Measurements from ENCODE around the gene TCF7. TPM values are rescaled to one million over a fixed set of nuclear protein-coding genes. Genes with fewer than 3 reads are reported as not detected.

The TCF7 gene
- total and polyA plus RNA-seq, 2 donors (not counting 1 experiment from before 2014, with no cell fraction given) = 3.1 to 3.3 TPM

DNA sequence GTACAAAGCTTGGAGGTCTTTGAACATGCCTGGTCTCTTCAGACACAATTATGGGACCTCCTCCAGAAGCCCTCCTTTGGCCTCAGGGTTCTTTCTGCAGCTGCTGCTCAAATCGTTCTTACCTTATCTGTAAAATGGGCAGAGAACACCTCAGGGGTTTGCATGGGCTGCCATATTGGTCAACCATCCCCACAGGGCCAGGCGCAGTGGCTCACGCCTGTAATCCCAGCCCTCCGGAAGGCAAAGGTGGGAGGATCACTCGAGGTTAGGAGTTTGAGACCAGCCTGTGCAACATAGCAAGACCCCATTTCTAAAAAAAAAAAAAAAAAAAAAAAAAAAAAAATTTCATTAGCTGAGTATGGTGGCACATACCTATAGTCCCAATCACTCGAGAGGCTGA, 29.1 kb upstream of the TCF7 start:
- Histone ChIP-seq H3K27me3 (ENCODE audit: control insufficient read depth, insufficient read depth, low read length) (peaks cover 6% of the 10 kb centered on the region), H3K9me3 (ENCODE audit: control insufficient read depth, insufficient read depth, low read depth, low read length) (no peaks in the 10 kb centered on the region), H3K79me2 (ENCODE audit: control insufficient read depth, insufficient read depth, low read length) (no peaks in the 10 kb centered on the region), H3K36me3 (ENCODE audit: control insufficient read depth, insufficient read depth, low read length) (no peaks in the 10 kb centered on the region), H4K20me1 (ENCODE audit: control insufficient read depth, extremely low read depth, insufficient read depth, low read length) (no peaks in the 10 kb centered on the region), H2AFZ (ENCODE audit: low read length) (no peak overlapping the region), H3K27ac (ENCODE audit: insufficient read depth, low read length) (no peak overlapping the region), H3K4me3 (replicated peaks in 1 of 4; ENCODE audit: control extremely low read depth in 1 of 4, insufficient read depth in 1 of 4, low read depth in 3 of 4, low read length in 4 of 4) (no peak overlapping the region), H3K4me1 (ENCODE audit: control insufficient read depth, extremely low read depth, insufficient read depth, low read length) (no peaks in the 10 kb centered on the region), H3K4me2 (ENCODE audit: extremely low read depth, insufficient read depth, low read length) (no peak overlapping the region), H3K9ac (ENCODE audit: insufficient read depth, low read length) (no peak overlapping the region)
- DNase-seq (ENCODE audit: low read depth in 2 of 2) = no peak
- TF ChIP-seq, protein P1, sequence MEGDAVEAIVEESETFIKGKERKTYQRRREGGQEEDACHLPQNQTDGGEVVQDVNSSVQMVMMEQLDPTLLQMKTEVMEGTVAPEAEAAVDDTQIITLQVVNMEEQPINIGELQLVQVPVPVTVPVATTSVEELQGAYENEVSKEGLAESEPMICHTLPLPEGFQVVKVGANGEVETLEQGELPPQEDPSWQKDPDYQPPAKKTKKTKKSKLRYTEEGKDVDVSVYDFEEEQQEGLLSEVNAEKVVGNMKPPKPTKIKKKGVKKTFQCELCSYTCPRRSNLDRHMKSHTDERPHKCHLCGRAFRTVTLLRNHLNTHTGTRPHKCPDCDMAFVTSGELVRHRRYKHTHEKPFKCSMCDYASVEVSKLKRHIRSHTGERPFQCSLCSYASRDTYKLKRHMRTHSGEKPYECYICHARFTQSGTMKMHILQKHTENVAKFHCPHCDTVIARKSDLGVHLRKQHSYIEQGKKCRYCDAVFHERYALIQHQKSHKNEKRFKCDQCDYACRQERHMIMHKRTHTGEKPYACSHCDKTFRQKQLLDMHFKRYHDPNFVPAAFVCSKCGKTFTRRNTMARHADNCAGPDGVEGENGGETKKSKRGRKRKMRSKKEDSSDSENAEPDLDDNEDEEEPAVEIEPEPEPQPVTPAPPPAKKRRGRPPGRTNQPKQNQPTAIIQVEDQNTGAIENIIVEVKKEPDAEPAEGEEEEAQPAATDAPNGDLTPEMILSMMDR (conservative IDR thresholded peaks at IDR 0.05 in 1 of 2, IDR thresholded peaks at IDR 0.05 in 1 of 2; ENCODE audit: low read depth in 1 of 2, low read length in 2 of 2) = no peak
- no peak for TF ChIP-seq EZH2 (IDR thresholded peaks at IDR 0.05; ENCODE audit: low read length, missing control alignments)

DNA sequence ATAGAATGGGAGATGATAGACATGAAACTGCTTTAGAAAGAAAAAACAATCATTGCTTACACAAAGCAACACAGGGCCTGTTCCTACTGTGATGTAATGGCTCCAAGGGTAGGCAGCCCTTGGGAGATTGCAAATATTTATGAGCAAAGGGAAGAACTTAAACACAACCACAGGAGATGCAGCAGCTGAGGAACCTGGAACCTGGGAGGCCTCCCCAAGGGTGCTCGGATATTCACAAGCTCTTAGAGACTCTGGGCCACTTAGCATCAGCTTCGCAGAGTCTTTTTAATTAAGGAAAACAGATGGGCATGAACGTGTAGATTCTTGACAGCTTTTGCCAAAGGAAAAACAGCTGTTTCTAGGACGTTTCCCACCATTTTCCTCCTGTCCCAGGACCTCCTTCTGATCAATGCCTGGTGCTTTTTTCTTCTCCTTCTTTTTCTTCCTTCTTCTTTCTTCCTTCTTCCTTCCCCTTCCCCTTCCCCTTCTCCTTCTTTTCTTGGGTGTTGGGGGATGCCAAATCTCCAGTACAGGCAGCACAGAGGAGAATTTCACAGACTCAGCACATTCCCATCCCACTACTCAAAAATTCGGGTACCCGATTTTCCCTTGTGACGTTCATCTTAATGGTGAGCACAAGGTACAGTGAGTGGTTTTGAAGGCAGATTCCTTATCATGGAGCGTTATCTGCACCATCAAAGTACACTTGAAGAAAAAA, 28.1 kb upstream of the TCF7 start:
- H4K20me1 ChIP-seq (ENCODE audit: control insufficient read depth, extremely low read depth, insufficient read depth, low read length) = no peaks in the 10 kb centered on the region
- peaks cover 14% of the 10 kb centered on the region for H3K27me3 ChIP-seq (ENCODE audit: control insufficient read depth, insufficient read depth, low read length)
- H2AFZ ChIP-seq (ENCODE audit: low read length) = no peak overlapping the region
- H3K27ac ChIP-seq (ENCODE audit: insufficient read depth, low read length) = no peak overlapping the region
- DNase-seq (ENCODE audit: low read depth in 2 of 2) = no peak
- no peak overlapping the region for H3K4me2 ChIP-seq (ENCODE audit: extremely low read depth, insufficient read depth, low read length)
- no peak overlapping the region for H3K4me3 ChIP-seq (replicated peaks in 1 of 4; ENCODE audit: control extremely low read depth in 1 of 4, insufficient read depth in 1 of 4, low read depth in 3 of 4, low read length in 4 of 4)
- no peak for TF ChIP-seq EZH2 (IDR thresholded peaks at IDR 0.05; ENCODE audit: low read length, missing control alignments)
- TF ChIP-seq, protein P1 (conservative IDR thresholded peaks at IDR 0.05 in 1 of 2, IDR thresholded peaks at IDR 0.05 in 1 of 2; ENCODE audit: low read depth in 1 of 2, low read length in 2 of 2) = no peak
- no peaks in the 10 kb centered on the region for H3K9me3 ChIP-seq (ENCODE audit: control insufficient read depth, insufficient read depth, low read depth, low read length)
- H3K36me3 ChIP-seq (ENCODE audit: control insufficient read depth, insufficient read depth, low read length) = no peaks in the 10 kb centered on the region
- no peak overlapping the region for H3K9ac ChIP-seq (ENCODE audit: insufficient read depth, low read length)
- no peaks in the 10 kb centered on the region for H3K79me2 ChIP-seq (ENCODE audit: control insufficient read depth, insufficient read depth, low read length)
- H3K4me1 ChIP-seq (ENCODE audit: control insufficient read depth, extremely low read depth, insufficient read depth, low read length) = no peaks in the 10 kb centered on the region

DNA sequence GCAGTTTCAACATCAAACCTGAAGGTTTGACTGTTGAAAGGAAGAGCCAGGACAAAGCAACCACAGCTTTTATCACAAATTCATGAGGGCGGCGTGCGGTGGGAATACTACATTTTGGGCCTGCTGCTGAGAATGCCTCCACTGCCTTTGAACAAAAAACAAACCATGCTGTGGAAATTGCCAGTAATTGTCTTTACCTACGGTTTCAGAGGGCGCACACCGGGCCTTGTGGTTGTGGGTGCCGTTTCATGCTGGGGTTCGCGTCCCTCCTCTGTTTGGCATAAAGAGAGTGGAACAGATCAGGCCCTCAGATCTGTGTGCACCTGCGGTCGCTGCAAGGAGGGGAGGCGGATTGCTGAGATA, 27.6 kb upstream of the TCF7 start:
- Histone ChIP-seq H3K9me3 (ENCODE audit: control insufficient read depth, insufficient read depth, low read depth, low read length) (no peaks in the 10 kb centered on the region), H3K36me3 (ENCODE audit: control insufficient read depth, insufficient read depth, low read length) (no peaks in the 10 kb centered on the region), H3K9ac (ENCODE audit: insufficient read depth, low read length) (no peak overlapping the region), H3K27me3 (ENCODE audit: control insufficient read depth, insufficient read depth, low read length) (peaks cover 18% of the 10 kb centered on the region), H3K4me1 (ENCODE audit: control insufficient read depth, extremely low read depth, insufficient read depth, low read length) (no peaks in the 10 kb centered on the region), H3K4me3 (replicated peaks in 1 of 4; ENCODE audit: control extremely low read depth in 1 of 4, insufficient read depth in 1 of 4, low read depth in 3 of 4, low read length in 4 of 4) (no peak overlapping the region), H4K20me1 (ENCODE audit: control insufficient read depth, extremely low read depth, insufficient read depth, low read length) (no peaks in the 10 kb centered on the region), H3K4me2 (ENCODE audit: extremely low read depth, insufficient read depth, low read length) (no peak overlapping the region), H2AFZ (ENCODE audit: low read length) (no peak overlapping the region), H3K27ac (ENCODE audit: insufficient read depth, low read length) (no peak overlapping the region), H3K79me2 (ENCODE audit: control insufficient read depth, insufficient read depth, low read length) (no peaks in the 10 kb centered on the region)
- no peak for DNase-seq (ENCODE audit: low read depth in 2 of 2)
- TF ChIP-seq EZH2 (IDR thresholded peaks at IDR 0.05; ENCODE audit: low read length, missing control alignments) = no peak
- TF ChIP-seq, protein P1 (conservative IDR thresholded peaks at IDR 0.05 in 1 of 2, IDR thresholded peaks at IDR 0.05 in 1 of 2; ENCODE audit: low read depth in 1 of 2, low read length in 2 of 2) = no peak

All from fibroblast of lung (primary cell).